Measurements from ENCODE around the gene ARL16.

ARL16 gene

GRCh38 chr17:81638683-81639082 is 44.9 kb downstream of the ARL16 start:
- DNase-seq: no peak

- peak; percentile 91 for DNase-seq
These were observed 46.9 kb downstream of the ARL16 start, which contains the start of the genes NPLOC4 and TSPAN10 for GRCh38 chr17:81636505-81637288. NPLOC4 (minus strand) TSS chr17:81637112; CDS start chr17:81636930, 182 bp downstream. TSPAN10 (plus strand) TSS chr17:81637196; CDS start chr17:81642413, 5,217 bp downstream.

GRCh38 chr17:81635973-81636504 is 47.6 kb downstream of the ARL16 start:
- no peak for DNase-seq

- DNase-seq: no peak
These were observed 48.2 kb downstream of the ARL16 start for GRCh38 chr17:81635431-81635830.

- DNase-seq: no peak
These were observed 52.1 kb downstream of the ARL16 start for GRCh38 chr17:81631482-81631881.

All from retina (tissue), 1 donor.